ENCODE results near the gene B3GNT3. TPM values are rescaled to one million over a fixed set of nuclear protein-coding genes. Genes with fewer than 3 reads are reported as not detected.

B3GNT3 gene
- total and polyA plus RNA-seq, 2 of the 13 experiments (the other 11 are each of a cell fraction or from before 2014, with no cell fraction given), result 0.86 to 4.0 TPM

DNA sequence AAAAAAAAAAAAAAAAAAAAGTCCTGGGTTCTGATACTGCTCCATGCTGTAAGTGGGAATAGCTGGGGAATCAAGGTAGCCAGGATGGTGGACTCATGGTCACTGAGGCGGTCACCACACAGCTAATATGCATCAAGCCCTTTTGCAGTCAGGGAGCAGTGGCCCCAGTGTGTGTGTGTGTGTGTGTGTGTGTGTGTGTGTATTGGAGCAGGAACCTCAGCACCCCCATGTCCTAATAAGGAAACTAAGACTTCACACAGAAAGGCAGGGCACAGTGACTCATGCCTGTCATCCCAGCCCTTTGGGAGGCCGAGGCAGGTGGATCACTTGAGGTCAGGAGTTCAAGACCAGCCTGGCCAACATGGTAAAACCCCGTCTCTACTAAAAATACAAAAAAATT lies 12.0 kb downstream of the B3GNT3 start:
- no peak overlapping the region for H3K4me3 ChIP-seq (replicated peaks in 1 of 3; ENCODE audit: insufficient read depth in 1 of 3, low read depth in 2 of 3, low read length in 3 of 3)
- no peaks in the 10 kb centered on the region for H3K79me2 ChIP-seq (ENCODE audit: insufficient read depth, low read length)
- no peak overlapping the region for H3K4me2 ChIP-seq (ENCODE audit: low read depth, low read length)
- ChIA-PET POLR2A (no interaction called here), CTCF (ENCODE audit: low intra/inter-chr PET ratio, low total read pairs) (no interaction called here)
- peaks cover 0 to 2% of the 10 kb centered on the region in 2 experiments; a peak in 2 of 5 replicates for H3K36me3 ChIP-seq (replicated peaks in 1 of 2; ENCODE audit: control insufficient read depth in 1 of 2, insufficient read depth in 2 of 2, low read length in 2 of 2)
- no peak for TF ChIP-seq XBP1 (CRISPR knock-in tag; IDR thresholded peaks at IDR 0.05)
- TF ChIP-seq MIER3 (CRISPR knock-in tag; IDR thresholded peaks at IDR 0.05; ENCODE audit: borderline replicate concordance), result no peak
- TF ChIP-seq, protein P1, sequence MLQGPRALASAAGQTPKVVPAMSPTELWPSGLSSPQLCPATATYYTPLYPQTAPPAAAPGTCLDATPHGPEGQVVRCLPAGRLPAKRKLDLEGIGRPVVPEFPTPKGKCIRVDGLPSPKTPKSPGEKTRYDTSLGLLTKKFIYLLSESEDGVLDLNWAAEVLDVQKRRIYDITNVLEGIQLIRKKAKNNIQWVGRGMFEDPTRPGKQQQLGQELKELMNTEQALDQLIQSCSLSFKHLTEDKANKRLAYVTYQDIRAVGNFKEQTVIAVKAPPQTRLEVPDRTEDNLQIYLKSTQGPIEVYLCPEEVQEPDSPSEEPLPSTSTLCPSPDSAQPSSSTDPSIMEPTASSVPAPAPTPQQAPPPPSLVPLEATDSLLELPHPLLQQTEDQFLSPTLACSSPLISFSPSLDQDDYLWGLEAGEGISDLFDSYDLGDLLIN (CRISPR knock-in tag; IDR thresholded peaks at IDR 0.05; ENCODE audit: borderline replicate concordance), result no peak
- TF ChIP-seq, protein P2, sequence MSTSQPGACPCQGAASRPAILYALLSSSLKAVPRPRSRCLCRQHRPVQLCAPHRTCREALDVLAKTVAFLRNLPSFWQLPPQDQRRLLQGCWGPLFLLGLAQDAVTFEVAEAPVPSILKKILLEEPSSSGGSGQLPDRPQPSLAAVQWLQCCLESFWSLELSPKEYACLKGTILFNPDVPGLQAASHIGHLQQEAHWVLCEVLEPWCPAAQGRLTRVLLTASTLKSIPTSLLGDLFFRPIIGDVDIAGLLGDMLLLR (CRISPR knock-in tag; IDR thresholded peaks at IDR 0.05), result no peak
- no peak for TF ChIP-seq ZNF3 (CRISPR knock-in tag; IDR thresholded peaks at IDR 0.05)
- TF ChIP-seq KLF11 (CRISPR knock-in tag; IDR thresholded peaks at IDR 0.05), result no peak
- TF ChIP-seq ZNF432 (CRISPR knock-in tag; IDR thresholded peaks at IDR 0.05; ENCODE audit: borderline replicate concordance), result no peak
- TF ChIP-seq MAFK (conservative IDR thresholded peaks at IDR 0.05 in 1 of 2, IDR thresholded peaks at IDR 0.05 in 1 of 2; ENCODE audit: low read length in 2 of 2), result no peak
- no peak for TF ChIP-seq ZNF766 (CRISPR knock-in tag; IDR thresholded peaks at IDR 0.05; ENCODE audit: borderline replicate concordance)
- no peak for TF ChIP-seq NFE2 (CRISPR knock-in tag; IDR thresholded peaks at IDR 0.05)
- TF ChIP-seq, protein P3, sequence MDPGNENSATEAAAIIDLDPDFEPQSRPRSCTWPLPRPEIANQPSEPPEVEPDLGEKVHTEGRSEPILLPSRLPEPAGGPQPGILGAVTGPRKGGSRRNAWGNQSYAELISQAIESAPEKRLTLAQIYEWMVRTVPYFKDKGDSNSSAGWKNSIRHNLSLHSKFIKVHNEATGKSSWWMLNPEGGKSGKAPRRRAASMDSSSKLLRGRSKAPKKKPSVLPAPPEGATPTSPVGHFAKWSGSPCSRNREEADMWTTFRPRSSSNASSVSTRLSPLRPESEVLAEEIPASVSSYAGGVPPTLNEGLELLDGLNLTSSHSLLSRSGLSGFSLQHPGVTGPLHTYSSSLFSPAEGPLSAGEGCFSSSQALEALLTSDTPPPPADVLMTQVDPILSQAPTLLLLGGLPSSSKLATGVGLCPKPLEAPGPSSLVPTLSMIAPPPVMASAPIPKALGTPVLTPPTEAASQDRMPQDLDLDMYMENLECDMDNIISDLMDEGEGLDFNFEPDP (CRISPR knock-in tag; conservative IDR thresholded peaks at IDR 0.05), result no peak
- no peak for TF ChIP-seq HOXA3 (CRISPR knock-in tag; IDR thresholded peaks at IDR 0.05)
- no peak for TF ChIP-seq REPIN1 (CRISPR knock-in tag; IDR thresholded peaks at IDR 0.05; ENCODE audit: borderline replicate concordance, low read depth)
- TF ChIP-seq CBFB (CRISPR knock-in tag; IDR thresholded peaks at IDR 0.05), result no peak
- no peak for TF ChIP-seq ZNF841 (CRISPR knock-in tag; IDR thresholded peaks at IDR 0.05; ENCODE audit: borderline replicate concordance)
- TF ChIP-seq FOXK2 (IDR thresholded peaks at IDR 0.05), result no peak
- TF ChIP-seq, protein P4, sequence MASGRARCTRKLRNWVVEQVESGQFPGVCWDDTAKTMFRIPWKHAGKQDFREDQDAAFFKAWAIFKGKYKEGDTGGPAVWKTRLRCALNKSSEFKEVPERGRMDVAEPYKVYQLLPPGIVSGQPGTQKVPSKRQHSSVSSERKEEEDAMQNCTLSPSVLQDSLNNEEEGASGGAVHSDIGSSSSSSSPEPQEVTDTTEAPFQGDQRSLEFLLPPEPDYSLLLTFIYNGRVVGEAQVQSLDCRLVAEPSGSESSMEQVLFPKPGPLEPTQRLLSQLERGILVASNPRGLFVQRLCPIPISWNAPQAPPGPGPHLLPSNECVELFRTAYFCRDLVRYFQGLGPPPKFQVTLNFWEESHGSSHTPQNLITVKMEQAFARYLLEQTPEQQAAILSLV (CRISPR knock-in tag; IDR thresholded peaks at IDR 0.05; ENCODE audit: borderline replicate concordance), result no peak
- TF ChIP-seq, protein P5, sequence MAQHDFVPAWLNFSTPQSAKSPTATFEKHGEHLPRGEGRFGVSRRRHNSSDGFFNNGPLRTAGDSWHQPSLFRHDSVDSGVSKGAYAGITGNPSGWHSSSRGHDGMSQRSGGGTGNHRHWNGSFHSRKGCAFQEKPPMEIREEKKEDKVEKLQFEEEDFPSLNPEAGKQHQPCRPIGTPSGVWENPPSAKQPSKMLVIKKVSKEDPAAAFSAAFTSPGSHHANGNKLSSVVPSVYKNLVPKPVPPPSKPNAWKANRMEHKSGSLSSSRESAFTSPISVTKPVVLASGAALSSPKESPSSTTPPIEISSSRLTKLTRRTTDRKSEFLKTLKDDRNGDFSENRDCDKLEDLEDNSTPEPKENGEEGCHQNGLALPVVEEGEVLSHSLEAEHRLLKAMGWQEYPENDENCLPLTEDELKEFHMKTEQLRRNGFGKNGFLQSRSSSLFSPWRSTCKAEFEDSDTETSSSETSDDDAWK (CRISPR knock-in tag; IDR thresholded peaks at IDR 0.05), result no peak
- FAIRE-seq (no peak), DNase-seq (ENCODE audit: low spot score) (no peak), ATAC-seq (no peak)
- H3K27ac ChIP-seq (ENCODE audit: extremely low read length, insufficient read depth, low read length), result no peak overlapping the region
- H3K27me3 ChIP-seq (ENCODE audit: control insufficient read depth in 1 of 2, insufficient read depth in 2 of 2, low read length in 2 of 2), result no peaks in the 10 kb centered on the region
- no peak overlapping the region for H3K9ac ChIP-seq (ENCODE audit: insufficient read depth, low read depth, low read length)
- no peak overlapping the region for H2AFZ ChIP-seq (ENCODE audit: low read length)
- no TSS peak for BruUV-seq (replicated peaks)
- intact Hi-C loops (cut with micrococcal nuclease; ENCODE audit: unreplicated experiment), result no loop called here
- in situ Hi-C loops (cut with HindIII; ENCODE audit: extremely low pct_ligation_motif_present, low pct_unique_long_range_greater_than_20kb), result no loop called here
- no peaks in the 10 kb centered on the region for H3K9me3 ChIP-seq (ENCODE audit: low read length)
- no peaks in the 10 kb centered on the region for H4K20me1 ChIP-seq (ENCODE audit: insufficient read depth, low read length)
- WGBS (ENCODE audit: low lambda C conversion rate), result 92% methylated on average over 2 of the region's 3 CpGs
- H3K4me1 ChIP-seq (ENCODE audit: insufficient read depth, low read length), result no peaks in the 10 kb centered on the region

All from HepG2 (cell line).